Activated naive CD4-positive, alpha-beta T cell treated with anti-CD3 and anti-CD28 coated beads, Interleukin-2, amount 50 U/mL, for 72 hours (primary cell): ENCODE results near the gene WNT7B. TPM values are rescaled to one million over a fixed set of nuclear protein-coding genes. Genes with fewer than 3 reads are reported as not detected.

Source experiments
- ATAC-seq, 2 donors: fragments of 150-1000 bp; cut with Tn5 transposase; 2 replicates each; pipeline ENCODE4 v1.10.0; 2021; ENCODE audit warnings: mild to moderate bottlenecking in 2 of 2, moderate library complexity in 2 of 2
- DNase-seq, 2 donors: peaks; one replicate each; pipeline ENCODE4 v3.0.0; 2021 to 2022; ENCODE audit warnings: low spot score in 2 of 2
- H3K27ac Mint-ChIP-seq, 2 donors: one replicate each; pipeline ENCODE4 v1.8.0; 2022; ENCODE audit warnings: mild to moderate bottlenecking in 2 of 2, mixed read lengths in 2 of 2
- H3K36me3 Mint-ChIP-seq, 2 donors: one replicate each; pipeline ENCODE4 v1.8.0; 2022; ENCODE audit warnings: mixed read lengths in 2 of 2
- H3K9me3 Mint-ChIP-seq, 2 donors: one replicate each; pipeline ENCODE4 v1.8.0; 2022; ENCODE audit warnings: mixed read lengths in 2 of 2
- total RNA-seq, 2 donors: library from RNA; stranded (reverse); gene quantifications; one replicate each; pipeline ENCODE4 v1.2.3, GENCODE V29; 2022

Gene WNT7B
- total RNA-seq, 2 donors from 2014 or later = 0.05 TPM; not detected in 1

- DNase-seq (no peak), ATAC-seq (no peak)
- Mint-ChIP-seq H3K9me3 (no peaks in the 10 kb centered on the region), H3K27ac (no peak overlapping the region), H3K36me3 (no peaks in the 10 kb centered on the region)
These were observed 23.8 kb downstream of the WNT7B start for GRCh38 chr22:45953178-45953577.

GRCh38 chr22:45952553-45952952, 24.4 kb downstream of the WNT7B start:
- Mint-ChIP-seq H3K9me3 (no peaks in the 10 kb centered on the region), H3K27ac (no peak overlapping the region), H3K36me3 (no peaks in the 10 kb centered on the region)
- ATAC-seq = no peak
- DNase-seq = no peak

GRCh38 chr22:45952151-45952550, 24.8 kb downstream of the WNT7B start:
- Mint-ChIP-seq H3K9me3 (no peaks in the 10 kb centered on the region), H3K36me3 (no peaks in the 10 kb centered on the region), H3K27ac (no peak overlapping the region)
- ATAC-seq (no peak), DNase-seq (no peak)

GRCh38 chr22:45949891-45950290, 27.1 kb downstream of the WNT7B start:
- no peak for ATAC-seq
- no peak for DNase-seq
- Mint-ChIP-seq H3K36me3 (no peaks in the 10 kb centered on the region), H3K27ac (no peak overlapping the region), H3K9me3 (no peaks in the 10 kb centered on the region)

GRCh38 chr22:45949258-45949870, 27.6 kb downstream of the WNT7B start:
- no peaks in the 10 kb centered on the region for H3K36me3 Mint-ChIP-seq
- no peak overlapping the region for H3K27ac Mint-ChIP-seq
- DNase-seq = no peak
- no peaks in the 10 kb centered on the region for H3K9me3 Mint-ChIP-seq
- ATAC-seq = no peak

- Mint-ChIP-seq H3K36me3 (no peaks in the 10 kb centered on the region), H3K9me3 (no peaks in the 10 kb centered on the region), H3K27ac (no peak overlapping the region)
- DNase-seq = no peak
- ATAC-seq = no peak
These were observed 28.8 kb downstream of the WNT7B start for GRCh38 chr22:45948081-45948648.

GRCh38 chr22:45946805-45947600, 30.0 kb downstream of the WNT7B start:
- ATAC-seq = no peak
- Mint-ChIP-seq H3K27ac (no peak overlapping the region), H3K36me3 (no peaks in the 10 kb centered on the region), H3K9me3 (no peaks in the 10 kb centered on the region)
- DNase-seq = no peak

GRCh38 chr22:45945621-45946106, 31.3 kb downstream of the WNT7B start:
- H3K9me3 Mint-ChIP-seq = no peaks in the 10 kb centered on the region
- no peaks in the 10 kb centered on the region for H3K36me3 Mint-ChIP-seq
- H3K27ac Mint-ChIP-seq = no peak overlapping the region
- DNase-seq = no peak
- no peak for ATAC-seq

- H3K9me3 Mint-ChIP-seq = no peaks in the 10 kb centered on the region
These were observed 34.0 kb downstream of the WNT7B start for GRCh38 chr22:45942787-45943493.

GRCh38 chr22:45942344-45942743, 34.6 kb downstream of the WNT7B start:
- no peaks in the 10 kb centered on the region for H3K9me3 Mint-ChIP-seq
- no peak for DNase-seq
- ATAC-seq = no peak

More at GRCh38 chr22:45942787-45943493, 34.0 kb downstream of the WNT7B start:
- DNase-seq (no peak), ATAC-seq (no peak)
- no peaks in the 10 kb centered on the region for H3K36me3 Mint-ChIP-seq
- H3K27ac Mint-ChIP-seq = no peak overlapping the region

GRCh38 chr22:45938913-45939312, 38.0 kb downstream of the WNT7B start:
- H3K9me3 Mint-ChIP-seq = no peaks in the 10 kb centered on the region
- no peak for ATAC-seq
- no peaks in the 10 kb centered on the region for H3K36me3 Mint-ChIP-seq
- no peak overlapping the region for H3K27ac Mint-ChIP-seq
- no peak for DNase-seq

More at GRCh38 chr22:45942344-45942743, 34.6 kb downstream of the WNT7B start:
- H3K27ac Mint-ChIP-seq = no peak overlapping the region
- no peaks in the 10 kb centered on the region for H3K36me3 Mint-ChIP-seq

GRCh38 chr22:45937960-45938359, 39.0 kb downstream of the WNT7B start:
- no peak for DNase-seq
- no peak for ATAC-seq
- Mint-ChIP-seq H3K9me3 (no peaks in the 10 kb centered on the region), H3K36me3 (no peaks in the 10 kb centered on the region), H3K27ac (no peak overlapping the region)

GRCh38 chr22:45935573-45935972, 41.4 kb downstream of the WNT7B start:
- no peak for DNase-seq
- ATAC-seq = no peak
- Mint-ChIP-seq H3K9me3 (no peaks in the 10 kb centered on the region), H3K27ac (peak overlapping the region in 1 of 2 donors; percentile 38), H3K36me3 (no peaks in the 10 kb centered on the region)

GRCh38 chr22:45934659-45935341, 42.2 kb downstream of the WNT7B start:
- no peak for DNase-seq
- Mint-ChIP-seq H3K27ac (no peak overlapping the region), H3K36me3 (no peaks in the 10 kb centered on the region), H3K9me3 (no peaks in the 10 kb centered on the region)
- no peak for ATAC-seq

GRCh38 chr22:45934168-45934564, 42.8 kb downstream of the WNT7B start:
- DNase-seq = no peak
- Mint-ChIP-seq H3K36me3 (no peaks in the 10 kb centered on the region), H3K27ac (no peak overlapping the region), H3K9me3 (no peaks in the 10 kb centered on the region)
- ATAC-seq = no peak

- no peak for ATAC-seq
- no peak overlapping the region for H3K27ac Mint-ChIP-seq
- no peaks in the 10 kb centered on the region for H3K9me3 Mint-ChIP-seq
- DNase-seq = no peak
- H3K36me3 Mint-ChIP-seq = no peaks in the 10 kb centered on the region
These were observed 43.3 kb downstream of the WNT7B start for GRCh38 chr22:45933506-45934167.
